GM19467 (cell line): ENCODE data around the gene PRR5.

Source experiments
- ATAC-seq: cut with Tn5 transposase; IDR thresholded peaks from one replicate; pipeline ENCODE4 v1.9.1; 2021; ENCODE audit warnings: mild to moderate bottlenecking, moderate library complexity; ENCODE audit not compliant: unreplicated experiment

Gene PRR5

GRCh38 chr22:44711690-44712555 is 9.9 kb downstream of the PRR5 start:
- no peak for ATAC-seq

- ATAC-seq: no peak
Observed at GRCh38 chr22:44712962-44713361, 11.0 kb downstream of the PRR5 start.

DNA sequence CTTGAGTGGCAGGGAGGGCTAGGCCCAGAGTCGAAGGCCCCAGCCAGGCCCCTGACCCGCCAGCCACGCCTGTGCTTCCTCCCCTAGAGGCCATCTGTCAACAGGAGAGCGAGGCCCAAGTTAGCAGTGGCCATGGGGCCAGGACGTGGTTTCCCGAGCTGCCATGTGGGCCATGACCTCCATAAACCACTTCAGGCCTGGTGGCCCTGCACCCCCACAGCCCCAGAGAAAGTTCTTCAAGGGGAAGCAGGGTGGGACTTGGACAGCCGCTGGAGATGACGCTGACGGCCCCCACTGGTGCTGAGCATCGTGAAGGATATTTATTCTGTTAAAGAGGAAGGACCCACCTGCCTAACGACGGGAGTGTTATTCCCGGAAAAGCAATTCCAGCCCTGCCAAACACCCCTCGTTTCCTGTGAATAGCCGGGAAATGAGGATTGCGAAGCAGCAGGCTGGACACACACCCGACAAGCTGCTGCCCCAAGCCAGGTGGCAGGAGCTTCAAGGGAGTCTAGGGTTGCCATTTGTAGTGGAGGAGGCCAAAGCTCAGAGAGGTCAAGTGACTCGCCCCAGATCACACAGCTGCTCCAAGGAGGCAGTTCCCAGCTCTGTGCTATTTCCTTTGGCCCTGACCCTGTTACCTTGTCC is 12.8 kb downstream of the PRR5 start:
- no peak for ATAC-seq

- no peak for ATAC-seq
Observed at GRCh38 chr22:44718418-44718817, 16.4 kb downstream of the PRR5 start.

- ATAC-seq: no peak
Observed at GRCh38 chr22:44719586-44720368, 17.8 kb downstream of the PRR5 start.

DNA sequence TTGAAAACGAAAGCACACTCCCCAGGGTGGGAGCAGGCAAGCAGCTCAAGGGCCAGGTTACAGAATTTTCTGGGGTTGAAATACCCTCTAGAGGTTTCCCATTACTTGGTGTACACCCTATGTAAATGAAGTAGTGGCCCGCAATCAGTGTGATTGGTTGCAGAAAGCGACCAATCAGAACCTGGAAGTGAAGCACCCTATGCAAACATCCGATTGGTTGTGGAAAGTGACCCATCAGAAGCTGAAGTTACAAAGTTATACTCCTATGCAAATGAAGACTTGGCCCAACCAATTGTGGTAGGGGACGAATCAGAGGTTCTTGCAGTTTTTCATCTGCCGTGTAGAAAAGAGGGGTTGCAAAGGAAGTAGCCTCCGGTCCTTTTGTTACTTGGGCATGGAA is 19.2 kb downstream of the PRR5 start:
- no peak for ATAC-seq

DNA sequence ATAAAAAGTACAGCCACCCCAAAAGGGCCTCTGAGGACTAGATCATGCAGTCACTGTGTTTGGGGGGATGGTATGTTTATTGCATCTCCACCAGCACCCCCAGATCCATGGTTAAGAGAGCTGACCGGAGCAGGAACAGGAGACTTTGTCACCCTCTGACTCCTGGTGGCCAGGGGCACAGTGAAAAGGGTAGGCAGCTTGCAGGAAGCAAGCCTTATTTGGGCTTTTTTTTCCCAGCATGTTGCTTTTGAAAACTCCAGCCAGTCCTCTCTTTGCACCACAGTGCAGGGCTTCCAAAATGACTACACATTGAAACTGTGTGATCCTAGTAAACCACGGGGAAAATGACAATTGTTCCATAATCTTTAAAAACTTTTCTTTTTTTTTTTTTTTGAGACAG is 20.6 kb downstream of the PRR5 start:
- no peak for ATAC-seq

DNA sequence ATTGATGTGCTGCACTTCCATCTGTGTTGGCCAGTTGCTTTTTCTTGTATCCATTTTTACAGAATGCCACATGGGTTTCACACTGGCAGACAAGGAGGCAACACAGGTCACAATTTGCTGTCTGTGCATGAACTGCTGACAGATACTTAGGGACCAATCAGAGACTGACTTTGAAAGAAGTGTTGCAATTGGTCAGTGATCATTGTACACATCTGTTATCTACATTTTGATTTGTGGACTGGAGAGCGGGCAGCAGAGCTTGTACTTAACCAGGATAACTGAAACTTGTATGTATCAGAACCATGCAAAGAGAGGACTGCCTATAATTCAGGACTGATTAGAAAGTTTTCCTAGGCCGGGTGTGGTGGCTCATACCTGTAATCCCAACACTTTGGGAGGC is 21.8 kb downstream of the PRR5 start:
- no peak for ATAC-seq

DNA sequence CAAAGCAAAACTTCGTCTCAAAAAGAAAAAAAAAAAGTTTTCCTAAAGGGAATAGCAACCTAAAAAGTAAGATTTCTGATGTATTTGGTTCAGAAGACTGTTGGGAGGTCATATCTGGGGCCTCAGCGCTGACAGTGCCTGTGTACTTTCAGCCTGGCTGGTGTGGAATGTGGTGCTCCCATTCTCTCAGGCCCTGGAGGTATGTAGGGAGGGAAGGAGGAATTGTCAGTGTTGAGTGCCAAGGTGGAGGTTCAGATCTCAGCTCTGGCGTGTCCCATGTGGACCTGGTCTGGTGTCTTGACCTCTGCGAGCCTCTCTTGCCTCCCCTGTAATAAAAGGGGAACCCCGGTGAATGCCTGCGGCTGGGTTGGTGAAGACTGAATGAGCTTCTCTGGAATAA is 22.4 kb downstream of the PRR5 start:
- no peak for ATAC-seq

DNA sequence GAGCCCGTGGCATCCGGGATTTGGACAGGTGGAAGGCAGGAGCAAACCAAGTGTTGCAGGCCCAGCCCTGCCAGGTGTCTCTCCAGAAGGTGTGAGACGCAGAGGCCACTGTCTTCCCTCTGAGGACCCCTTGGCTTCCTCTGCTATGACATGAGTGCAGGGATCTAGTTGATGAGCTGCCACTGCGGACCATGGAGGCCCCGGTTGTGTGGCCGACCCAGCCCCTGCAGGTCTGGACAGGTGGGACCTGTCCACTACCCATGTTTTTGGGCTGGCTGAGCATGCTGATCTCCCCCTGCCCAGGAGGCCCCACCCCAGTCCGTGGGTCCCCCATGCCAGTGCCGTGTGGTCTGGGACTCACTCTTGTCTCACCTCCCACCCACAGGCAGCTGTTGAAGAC is 22.9 kb downstream of the PRR5 start:
- no peak for ATAC-seq

DNA sequence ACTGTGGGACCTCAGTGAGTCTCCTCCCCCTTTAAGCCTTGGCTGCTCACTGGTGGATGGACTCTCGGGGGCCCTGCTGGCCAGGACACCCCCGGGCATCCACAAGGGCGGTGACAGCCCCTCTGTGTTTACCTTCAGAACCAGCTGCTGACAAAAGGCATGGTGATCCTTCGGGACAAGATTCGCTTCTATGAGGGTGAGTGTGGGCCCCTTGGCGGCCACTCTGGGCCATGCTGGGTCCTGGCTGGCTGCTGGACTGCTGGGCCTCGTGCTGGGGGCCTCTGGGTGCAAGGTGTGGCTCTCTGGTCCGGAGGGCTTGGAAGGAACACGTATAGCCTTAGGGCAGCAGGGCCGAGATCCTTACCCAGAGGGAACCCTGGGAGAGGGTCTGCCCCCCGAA is 24.4 kb downstream of the PRR5 start:
- no peak for ATAC-seq

DNA sequence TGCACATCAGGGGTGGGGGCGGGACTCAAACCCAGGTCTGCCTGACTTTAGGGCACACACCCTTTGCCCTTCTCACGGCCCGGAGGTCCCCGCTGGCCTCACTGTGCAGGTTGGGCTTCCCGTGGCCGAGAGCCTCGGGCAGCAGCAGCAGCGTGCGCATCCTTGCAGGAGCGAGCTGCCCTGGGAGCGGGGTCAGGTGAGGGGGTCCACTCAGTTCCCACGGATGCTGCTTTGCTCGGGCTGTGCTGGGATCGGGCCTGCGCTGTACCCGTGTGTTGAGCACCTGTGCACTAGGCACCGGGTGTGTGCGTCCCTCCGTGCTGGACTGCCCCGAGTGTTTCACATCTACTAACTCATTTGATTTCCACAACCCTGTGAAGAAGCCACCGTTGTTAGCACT is 25.1 kb downstream of the PRR5 start:
- no peak for ATAC-seq

- no peak for ATAC-seq
Observed at GRCh38 chr22:44727709-44728108, 25.7 kb downstream of the PRR5 start.

- no peak for ATAC-seq
Observed at GRCh38 chr22:44728761-44729324, 26.8 kb downstream of the PRR5 start.

GRCh38 chr22:44729391-44730021 is 27.5 kb downstream of the PRR5 start:
- no peak for ATAC-seq

- no peak for ATAC-seq
Observed at GRCh38 chr22:44730022-44730393, 28.0 kb downstream of the PRR5 start.

DNA sequence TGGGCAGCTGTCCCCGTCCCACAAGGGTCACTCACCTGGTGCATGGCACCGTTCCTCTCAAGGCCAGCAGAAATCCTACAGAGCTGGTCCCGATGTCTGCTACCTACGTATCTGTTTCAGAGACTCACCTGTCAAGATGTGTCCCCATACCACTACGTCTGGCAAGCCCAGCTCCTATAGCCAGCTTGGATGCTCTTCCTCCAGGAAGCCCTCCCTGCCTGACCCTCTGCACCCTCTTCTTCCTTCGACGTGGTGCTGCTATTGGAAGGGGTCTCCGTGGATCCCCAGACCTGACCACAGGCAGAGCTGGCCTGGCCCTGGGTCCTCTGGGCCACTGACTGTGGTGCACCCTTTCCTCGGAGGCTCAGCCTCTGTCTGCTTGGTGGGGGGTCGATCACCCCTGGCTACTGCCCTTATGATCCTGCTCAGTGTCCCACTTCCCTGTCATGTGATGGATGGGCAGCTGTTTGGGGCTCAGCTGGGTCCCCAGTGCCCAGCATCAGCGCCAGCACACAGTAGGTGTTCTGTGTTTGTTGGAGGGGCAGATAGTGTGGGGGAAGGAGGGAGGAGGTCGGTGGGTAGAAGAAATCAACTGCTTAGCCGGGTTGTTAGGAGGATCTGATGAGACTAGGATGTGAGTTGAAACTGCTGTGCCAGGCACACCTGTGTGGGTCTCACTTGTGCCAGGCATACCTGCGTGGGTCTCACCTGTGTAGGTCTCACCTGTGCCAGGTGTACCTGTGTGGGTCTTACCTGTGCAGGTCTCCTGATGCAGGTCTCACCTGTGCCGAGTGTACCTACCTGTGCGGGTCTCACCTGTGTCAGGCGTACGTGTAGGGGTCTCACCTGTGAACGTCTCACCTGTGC is 28.7 kb downstream of the PRR5 start:
- ATAC-seq: no peak

GRCh38 chr22:44731357-44731970 is 29.5 kb downstream of the PRR5 start:
- ATAC-seq: no peak

- no peak for ATAC-seq
Observed at GRCh38 chr22:44732017-44732561, 30.1 kb downstream of the PRR5 start.
